Bronchial epithelial cell (primary cell): Measurements from ENCODE around the gene ADAM12. TPM values are rescaled to one million over a fixed set of nuclear protein-coding genes. Genes with fewer than 3 reads are reported as not detected.

Experiments
- DNase-seq: peaks from one replicate; pipeline ENCODE4 v3.0.0-alpha.2; 2010; ENCODE audit warnings: low read depth
- FAIRE-seq: peaks from 2 replicates; lab custom pipeline; 2011; peaks lifted over from hg19 to GRCh38; lab: Jason Lieb, UNC
- H3K27me3 ChIP-seq: 2 replicates; pipeline ENCODE4 v1.5.1; 2011; ENCODE audit warnings: low read length; ENCODE audit not compliant: control insufficient read depth, insufficient read depth
- H3K36me3 ChIP-seq: 2 replicates; pipeline ENCODE4 v1.5.1; 2011; ENCODE audit warnings: low read length; ENCODE audit not compliant: control insufficient read depth, insufficient read depth
- H3K4me3 ChIP-seq: 2 replicates; pipeline ENCODE4 v1.5.1; 2011; ENCODE audit warnings: mild to moderate bottlenecking, low read depth, low read length, control low read depth
- total RNA-seq: library from RNA; depleted of rRNA; stranded (reverse); fragments of >200 nt; gene quantifications from 2 replicates; pipeline ENCODE4 v1.2.1, GENCODE V29; 2014
- TF ChIP-seq, protein P1 (sequence below): IDR thresholded peaks from 2 replicates; pipeline ENCODE4 v1.5.1; 2011; ENCODE audit warnings: mild to moderate bottlenecking, moderate library complexity, low read length, control low read depth, inconsistent platforms; ENCODE audit not compliant: insufficient read depth, severe bottlenecking

The ADAM12 gene
- total RNA-seq, 1 donor from 2014 or later, result 1.8 TPM

GRCh38 chr10:125995726-125996304, 392.5 kb downstream of the ADAM12 start:
- Histone ChIP-seq H3K36me3 (no peaks in the 10 kb centered on the region), H3K27me3 (no peaks in the 10 kb centered on the region), H3K4me3 (no peak overlapping the region)
- no peak for DNase-seq
- no peak for FAIRE-seq
- TF ChIP-seq, protein P1, sequence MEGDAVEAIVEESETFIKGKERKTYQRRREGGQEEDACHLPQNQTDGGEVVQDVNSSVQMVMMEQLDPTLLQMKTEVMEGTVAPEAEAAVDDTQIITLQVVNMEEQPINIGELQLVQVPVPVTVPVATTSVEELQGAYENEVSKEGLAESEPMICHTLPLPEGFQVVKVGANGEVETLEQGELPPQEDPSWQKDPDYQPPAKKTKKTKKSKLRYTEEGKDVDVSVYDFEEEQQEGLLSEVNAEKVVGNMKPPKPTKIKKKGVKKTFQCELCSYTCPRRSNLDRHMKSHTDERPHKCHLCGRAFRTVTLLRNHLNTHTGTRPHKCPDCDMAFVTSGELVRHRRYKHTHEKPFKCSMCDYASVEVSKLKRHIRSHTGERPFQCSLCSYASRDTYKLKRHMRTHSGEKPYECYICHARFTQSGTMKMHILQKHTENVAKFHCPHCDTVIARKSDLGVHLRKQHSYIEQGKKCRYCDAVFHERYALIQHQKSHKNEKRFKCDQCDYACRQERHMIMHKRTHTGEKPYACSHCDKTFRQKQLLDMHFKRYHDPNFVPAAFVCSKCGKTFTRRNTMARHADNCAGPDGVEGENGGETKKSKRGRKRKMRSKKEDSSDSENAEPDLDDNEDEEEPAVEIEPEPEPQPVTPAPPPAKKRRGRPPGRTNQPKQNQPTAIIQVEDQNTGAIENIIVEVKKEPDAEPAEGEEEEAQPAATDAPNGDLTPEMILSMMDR, result no peak

DNA sequence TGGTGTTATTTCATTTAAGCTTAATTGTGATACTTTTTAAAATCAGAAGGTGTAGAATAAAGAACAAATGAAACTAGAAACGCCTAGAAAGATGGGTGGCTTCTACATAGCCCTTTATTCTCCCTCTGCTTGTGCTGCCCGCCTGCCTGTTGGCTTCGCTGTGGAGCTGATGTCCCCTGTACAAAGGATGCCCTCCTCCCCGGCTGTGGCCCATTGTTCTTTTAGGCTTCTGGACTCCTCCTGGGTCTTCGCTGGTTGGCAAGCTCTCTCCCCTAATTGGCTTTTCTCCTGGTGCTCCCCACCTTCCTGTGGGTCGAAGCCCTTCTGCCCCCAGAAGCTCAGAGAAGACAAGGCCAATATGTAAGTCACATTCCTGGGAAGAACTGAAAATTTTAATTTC, 393.7 kb downstream of the ADAM12 start:
- TF ChIP-seq, protein P1, result no peak

GRCh38 chr10:125992254-125992653, 396.0 kb downstream of the ADAM12 start:
- TF ChIP-seq, protein P1, result no peak
- FAIRE-seq, result no peak
- no peak overlapping the region for H3K4me3 ChIP-seq
- no peaks in the 10 kb centered on the region for H3K36me3 ChIP-seq
- H3K27me3 ChIP-seq, result no peaks in the 10 kb centered on the region
- DNase-seq, result no peak

More for the DNA sequence above, 393.7 kb downstream of the ADAM12 start:
- Histone ChIP-seq H3K27me3 (no peaks in the 10 kb centered on the region), H3K36me3 (no peaks in the 10 kb centered on the region), H3K4me3 (no peak overlapping the region)
- FAIRE-seq, result no peak
- no peak for DNase-seq

DNA sequence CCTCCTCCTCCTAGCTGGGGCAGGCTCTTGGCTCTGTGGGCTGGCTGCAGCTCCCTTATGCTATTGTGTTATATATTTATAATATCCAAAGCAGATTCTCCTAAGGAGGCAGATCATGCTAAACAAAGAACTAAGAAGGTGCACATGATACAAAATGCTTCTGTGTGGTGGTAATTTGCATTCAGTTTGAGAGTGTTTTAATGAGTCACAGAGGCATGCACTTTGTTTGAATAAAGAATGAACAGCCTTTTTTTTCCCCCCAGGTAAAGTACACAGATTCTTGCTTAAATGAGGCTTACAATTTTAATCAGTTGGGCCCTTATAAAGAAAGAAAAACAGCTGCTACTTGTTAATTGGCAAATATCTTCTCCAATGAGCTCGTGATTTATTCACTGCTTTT, 396.9 kb downstream of the ADAM12 start:
- no peak overlapping the region for H3K4me3 ChIP-seq
- FAIRE-seq, result no peak
- TF ChIP-seq, protein P1, result no peak
- H3K36me3 ChIP-seq, result no peaks in the 10 kb centered on the region
- H3K27me3 ChIP-seq, result no peaks in the 10 kb centered on the region
- DNase-seq, result peak; percentile 55

- Histone ChIP-seq H3K4me3 (no peak overlapping the region), H3K27me3 (no peaks in the 10 kb centered on the region), H3K36me3 (no peaks in the 10 kb centered on the region)
- TF ChIP-seq, protein P1, result no peak
- FAIRE-seq (no peak), DNase-seq (no peak)
Observed at GRCh38 chr10:125990974-125991373, 397.3 kb downstream of the ADAM12 start.

GRCh38 chr10:125989791-125990190, 398.5 kb downstream of the ADAM12 start:
- TF ChIP-seq, protein P1, result no peak
- no peak for FAIRE-seq
- H3K27me3 ChIP-seq, result no peaks in the 10 kb centered on the region

More at GRCh38 chr10:125989791-125990190, 398.5 kb downstream of the ADAM12 start:
- H3K4me3 ChIP-seq, result no peak overlapping the region
- no peaks in the 10 kb centered on the region for H3K36me3 ChIP-seq
- no peak for DNase-seq
